A673 (cell line): ENCODE measurements around the gene SRSF9.

Source experiments
- EZH2 ChIP-seq: fragments of 200-600 bp; sonication (generic); IDR thresholded peaks from 2 replicates; pipeline ENCODE4 v1.6.1; 2017; ENCODE audit warnings: borderline replicate concordance, low read depth, mild to moderate bottlenecking, mixed read lengths, antibody characterized with exemption, low read length; ENCODE audit not compliant: poor library complexity, severe bottlenecking
- TF ChIP-seq, protein P1 (sequence below): fragments of 300-800, 200-600 bp; sonication (generic); conservative IDR thresholded peaks from 2 replicates; pipeline ENCODE4 v1.5.1; 2017; ENCODE audit warnings: low read depth, mild to moderate bottlenecking, antibody characterized with exemption, low read length, moderate library complexity, mixed read lengths

DNA sequence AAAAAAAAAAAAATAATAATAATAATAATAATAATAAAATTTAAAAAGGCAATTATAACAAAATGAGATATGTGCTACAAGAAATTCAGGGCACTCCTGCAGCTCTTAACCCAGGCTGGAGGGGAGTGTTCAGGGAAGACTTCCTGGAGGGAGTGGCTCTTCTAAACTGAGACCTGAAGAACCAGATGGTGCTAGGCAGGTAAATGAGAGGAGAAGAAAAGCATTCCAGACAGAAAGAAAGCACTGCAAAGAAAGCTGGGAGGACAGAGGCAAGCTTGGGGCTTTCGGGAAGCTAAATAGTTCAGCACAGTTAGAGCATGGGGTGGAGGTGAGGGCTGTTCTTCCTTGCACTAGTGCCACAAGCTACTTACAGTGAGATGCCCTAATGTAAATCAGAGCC lies 9.9 kb upstream of the SRSF9 start:
- TF ChIP-seq, protein P1, sequence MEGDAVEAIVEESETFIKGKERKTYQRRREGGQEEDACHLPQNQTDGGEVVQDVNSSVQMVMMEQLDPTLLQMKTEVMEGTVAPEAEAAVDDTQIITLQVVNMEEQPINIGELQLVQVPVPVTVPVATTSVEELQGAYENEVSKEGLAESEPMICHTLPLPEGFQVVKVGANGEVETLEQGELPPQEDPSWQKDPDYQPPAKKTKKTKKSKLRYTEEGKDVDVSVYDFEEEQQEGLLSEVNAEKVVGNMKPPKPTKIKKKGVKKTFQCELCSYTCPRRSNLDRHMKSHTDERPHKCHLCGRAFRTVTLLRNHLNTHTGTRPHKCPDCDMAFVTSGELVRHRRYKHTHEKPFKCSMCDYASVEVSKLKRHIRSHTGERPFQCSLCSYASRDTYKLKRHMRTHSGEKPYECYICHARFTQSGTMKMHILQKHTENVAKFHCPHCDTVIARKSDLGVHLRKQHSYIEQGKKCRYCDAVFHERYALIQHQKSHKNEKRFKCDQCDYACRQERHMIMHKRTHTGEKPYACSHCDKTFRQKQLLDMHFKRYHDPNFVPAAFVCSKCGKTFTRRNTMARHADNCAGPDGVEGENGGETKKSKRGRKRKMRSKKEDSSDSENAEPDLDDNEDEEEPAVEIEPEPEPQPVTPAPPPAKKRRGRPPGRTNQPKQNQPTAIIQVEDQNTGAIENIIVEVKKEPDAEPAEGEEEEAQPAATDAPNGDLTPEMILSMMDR: no peak
- TF ChIP-seq EZH2: no peak
